H9 (cell line): ENCODE data around the gene MPPE1. TPM values are rescaled to one million over a fixed set of nuclear protein-coding genes. Genes with fewer than 3 reads are reported as not detected.

Experiments used
- DNase-seq: peaks from one replicate; pipeline ENCODE4 v3.0.0-alpha.2; 2017
- H2AFZ ChIP-seq: one replicate; pipeline ENCODE4 v1.6.1; 2013; ENCODE audit warnings: mild to moderate bottlenecking, low read length, control low read depth, moderate library complexity
- H2AK5ac ChIP-seq: 2 replicates; pipeline ENCODE4 v1.6.1; 2013; ENCODE audit warnings: low read length, control low read depth, mixed read lengths; ENCODE audit not compliant: insufficient read length
- H2BK120ac ChIP-seq: one replicate; pipeline ENCODE4 v1.6.1; 2013; ENCODE audit warnings: low read depth, mild to moderate bottlenecking, low read length, control low read depth, inconsistent platforms; ENCODE audit not compliant: poor library complexity, severe bottlenecking
- H2BK12ac ChIP-seq: 2 replicates; pipeline ENCODE4 v1.6.1; 2013; ENCODE audit warnings: low read length, control low read depth, mixed read lengths, low read depth; ENCODE audit not compliant: insufficient read length
- H2BK15ac ChIP-seq: 2 replicates; pipeline ENCODE4 v1.6.1; 2013; ENCODE audit warnings: low read depth, low read length, control low read depth
- H2BK20ac ChIP-seq: one replicate; pipeline ENCODE4 v1.6.1; 2013; ENCODE audit warnings: low read depth, mild to moderate bottlenecking, low read length, control low read depth, inconsistent platforms; ENCODE audit not compliant: poor library complexity, severe bottlenecking
- H2BK5ac ChIP-seq: 2 replicates; pipeline ENCODE4 v1.6.1; 2013; ENCODE audit warnings: low read length, control low read depth, mixed read lengths; ENCODE audit not compliant: insufficient read length
- H3K14ac ChIP-seq: 2 replicates; pipeline ENCODE4 v1.6.1; 2013; ENCODE audit warnings: low read length, control low read depth; ENCODE audit not compliant: insufficient read depth
- H3K18ac ChIP-seq: 2 replicates; pipeline ENCODE4 v1.6.1; 2013; ENCODE audit warnings: low read depth, mild to moderate bottlenecking, mixed read lengths, low read length, control low read depth; ENCODE audit not compliant: insufficient read length
- H3K23ac ChIP-seq: 2 replicates; pipeline ENCODE4 v1.6.1; 2013; ENCODE audit warnings: low read length, control low read depth, mixed read lengths, low read depth; ENCODE audit not compliant: insufficient read length
- H3K23me2 ChIP-seq: 2 replicates; pipeline ENCODE4 v1.6.1; 2013; ENCODE audit warnings: low read depth, mild to moderate bottlenecking, mixed read lengths, low read length, control low read depth; ENCODE audit not compliant: insufficient read length, poor library complexity, severe bottlenecking
- H3K27ac ChIP-seq: 2 replicates; pipeline ENCODE4 v1.5.1; 2013; ENCODE audit warnings: low read length, control low read depth, mixed read lengths, low read depth; ENCODE audit not compliant: insufficient read length
- H3K27me3 ChIP-seq: 2 replicates; pipeline ENCODE4 v1.6.1; 2013; ENCODE audit warnings: low read length, control low read depth, inconsistent platforms; ENCODE audit not compliant: insufficient read depth
- H3K4ac ChIP-seq: 2 replicates; pipeline ENCODE4 v1.6.1; 2013; ENCODE audit warnings: low read depth, mild to moderate bottlenecking, control low read depth, inconsistent platforms, low read length, moderate library complexity
- H3K4me1 ChIP-seq: 2 replicates; pipeline ENCODE4 v1.6.1; 2013; ENCODE audit warnings: low read length, control low read depth, inconsistent platforms; ENCODE audit not compliant: insufficient read depth
- H3K4me2 ChIP-seq: 2 replicates; pipeline ENCODE4 v1.6.1; 2013; ENCODE audit warnings: low read length, control low read depth, mixed read lengths; ENCODE audit not compliant: insufficient read length, insufficient read depth
- H3K56ac ChIP-seq: 2 replicates; pipeline ENCODE4 v1.6.1; 2013; ENCODE audit warnings: low read depth, mild to moderate bottlenecking, mixed read lengths, low read length, control low read depth; ENCODE audit not compliant: insufficient read length
- H3K79me1 ChIP-seq: 2 replicates; pipeline ENCODE4 v1.6.1; 2013; ENCODE audit warnings: low read depth, mild to moderate bottlenecking, moderate library complexity, low read length, control low read depth, inconsistent platforms; ENCODE audit not compliant: insufficient read depth, poor library complexity, severe bottlenecking
- H3K79me2 ChIP-seq: 2 replicates; pipeline ENCODE4 v1.6.1; 2013; ENCODE audit warnings: low read length, control low read depth, inconsistent platforms; ENCODE audit not compliant: insufficient read depth
- H3K9ac ChIP-seq: 2 replicates; pipeline ENCODE4 v1.6.1; 2013; ENCODE audit warnings: low read length, control low read depth, mixed read lengths; ENCODE audit not compliant: insufficient read length; ENCODE audit errors: extremely low read depth
- H3K9me3 ChIP-seq: one replicate; pipeline ENCODE4 v1.6.1; 2013; ENCODE audit warnings: low read depth, low read length, inconsistent platforms; ENCODE audit not compliant: control insufficient read depth
- H3T11ph ChIP-seq: one replicate; pipeline ENCODE4 v1.6.1; 2013; ENCODE audit warnings: mild to moderate bottlenecking, low read length, control low read depth, inconsistent platforms
- H4K20me1 ChIP-seq: one replicate; pipeline ENCODE4 v1.6.1; 2013; ENCODE audit not compliant: control insufficient read depth, insufficient read length, insufficient read depth
- H4K5ac ChIP-seq: 2 replicates; pipeline ENCODE4 v1.6.1; 2013; ENCODE audit warnings: low read depth, mild to moderate bottlenecking, mixed read lengths, low read length, control low read depth; ENCODE audit not compliant: insufficient read length
- H4K8ac ChIP-seq: replicated peaks from 2 replicates; pipeline ENCODE4 v1.6.1; 2013; ENCODE audit warnings: low read length, control low read depth, mixed read lengths, low read depth; ENCODE audit not compliant: insufficient read length
- H4K91ac ChIP-seq: 2 replicates; pipeline ENCODE4 v1.6.1; 2013; ENCODE audit warnings: low read depth, mild to moderate bottlenecking, moderate library complexity, mixed read lengths, low read length, control low read depth; ENCODE audit not compliant: insufficient read length
- H3K27ac Mint-ChIP-seq, 3 experiments: 2 replicates in 2 of 3; 3 replicates in 1 of 3; pipeline ENCODE4 v1.8.0; 2020 to 2021; ENCODE audit warnings: mixed read lengths in 3 of 3, mild to moderate bottlenecking in 1 of 3, moderate library complexity in 1 of 3
- H3K27me3 Mint-ChIP-seq: 2 replicates; pipeline ENCODE4 v1.8.0; 2021; ENCODE audit warnings: low read depth, mild to moderate bottlenecking, moderate library complexity, mixed read lengths
- H3K36me3 Mint-ChIP-seq, 3 experiments: 2 replicates in 2 of 3; 3 replicates in 1 of 3; pipeline ENCODE4 v1.8.0; 2020 to 2021; ENCODE audit warnings: low read depth in 3 of 3, mixed read lengths in 3 of 3; ENCODE audit not compliant: insufficient read depth in 1 of 3
- H3K4me1 Mint-ChIP-seq, 2 experiments: 2 replicates each; pipeline ENCODE4 v1.8.0; 2020; ENCODE audit warnings: mixed read lengths in 2 of 2
- H3K4me3 Mint-ChIP-seq, 2 experiments: 2 replicates in 1 of 2; 3 replicates in 1 of 2; pipeline ENCODE4 v1.8.0; 2020 to 2021; ENCODE audit warnings: mild to moderate bottlenecking in 2 of 2, mixed read lengths in 2 of 2, moderate library complexity in 1 of 2
- H3K9me3 Mint-ChIP-seq, 2 experiments: 2 replicates in 1 of 2; 3 replicates in 1 of 2; pipeline ENCODE4 v1.8.0; 2020; ENCODE audit warnings: mild to moderate bottlenecking in 2 of 2, mixed read lengths in 2 of 2, moderate library complexity in 1 of 2
- CTCF ChIP-seq: fragments of 200-600 bp; sonication (generic); conservative IDR thresholded peaks from 3 replicates; pipeline ENCODE4 v1.8.0; 2021; ENCODE audit warnings: antibody characterized with exemption, mild to moderate bottlenecking
- WGBS: extraction: QIAGEN DNeasy Blood & Tissue Kit; methylation state at CpG from one replicate; pipeline ENCODE4 v1.1.7; 2013; ENCODE audit warnings: missing lambda C conversion rate, low lambda C conversion rate, mixed read lengths; ENCODE audit not compliant: insufficient read length; ENCODE audit errors: extremely low coverage; 5-methylcytosine and 5-hydroxymethylcytosine counted together
- total RNA-seq: library from RNA; stranded (reverse); gene quantifications from 2 replicates; pipeline ENCODE4 v1.2.1, GENCODE V29; 2021

MPPE1 gene
- total RNA-seq, 1 experiment from 2014 or later = 13.2 TPM

- no peak for TF ChIP-seq CTCF
- H3K27ac ChIP-seq = no peak overlapping the region
- H2BK120ac ChIP-seq = no peak overlapping the region
- no peak overlapping the region for H2BK5ac ChIP-seq
- no peak overlapping the region for H2AFZ ChIP-seq
- H2BK12ac ChIP-seq = no peak overlapping the region
- no peak overlapping the region for H3K4me2 ChIP-seq
- no peak overlapping the region for H3K9ac ChIP-seq
- Mint-ChIP-seq H3K27ac (no peak overlapping the region), H3K27me3 (no peaks in the 10 kb centered on the region), H3K9me3 (no peaks in the 10 kb centered on the region), H3K4me1 (peaks cover 0 to 4% of the 10 kb centered on the region in 2 experiments; a peak in 2 of 4 replicates), H3K36me3 (peaks cover 0 to 35% (median 3%) of the 10 kb centered on the region in 3 experiments; a peak in 4 of 7 replicates), H3K4me3 (no peak overlapping the region)
- no peak overlapping the region for H3K23ac ChIP-seq
- no peak overlapping the region for H4K91ac ChIP-seq
- no peaks in the 10 kb centered on the region for H3K27me3 ChIP-seq
- H3T11ph ChIP-seq = no peak overlapping the region
- H2BK15ac ChIP-seq = no peak overlapping the region
- no peak overlapping the region for H3K14ac ChIP-seq
- no peak overlapping the region for H3K18ac ChIP-seq
- no peaks in the 10 kb centered on the region for H3K4me1 ChIP-seq
- H3K4ac ChIP-seq = no peak overlapping the region
- DNase-seq = no peak
- no peaks in the 10 kb centered on the region for H3K79me1 ChIP-seq
- no peak overlapping the region for H2AK5ac ChIP-seq
- no peak overlapping the region for H3K56ac ChIP-seq
- no peak overlapping the region for H4K5ac ChIP-seq
- H4K8ac ChIP-seq = no peak overlapping the region
- no peaks in the 10 kb centered on the region for H3K9me3 ChIP-seq
- H3K23me2 ChIP-seq = no peaks in the 10 kb centered on the region
- H3K79me2 ChIP-seq = no peaks in the 10 kb centered on the region
- no peaks in the 10 kb centered on the region for H4K20me1 ChIP-seq
- no CpG with 5 or more reads among the region's 9 CpGs for WGBS
- H2BK20ac ChIP-seq = no peak overlapping the region
Observed at GRCh38 chr18:11891737-11892136, 16.4 kb downstream of the MPPE1 start.
